ENCODE results near the gene NTM.

The NTM gene

GRCh38 chr11:131510662-131511061 lies 140.2 kb downstream of the NTM start:
- no peak for DNase-seq

GRCh38 chr11:131511794-131512193 lies 141.4 kb downstream of the NTM start:
- DNase-seq = peak in 1 of 2 donors; percentile 2

- no peak for DNase-seq
Measured at GRCh38 chr11:131512228-131512627, 141.8 kb downstream of the NTM start.

GRCh38 chr11:131514062-131514461 lies 143.6 kb downstream of the NTM start:
- no peak for DNase-seq

- no peak for DNase-seq
Measured at GRCh38 chr11:131518305-131518838, 148.0 kb downstream of the NTM start.

- DNase-seq = no peak
Measured at GRCh38 chr11:131522851-131523250, 152.4 kb downstream of the NTM start.

- DNase-seq = no peak
Measured at GRCh38 chr11:131530407-131530806, 160.0 kb downstream of the NTM start.

GRCh38 chr11:131533149-131533548 lies 162.7 kb downstream of the NTM start:
- no peak for DNase-seq

GRCh38 chr11:131533998-131534397 lies 163.6 kb downstream of the NTM start:
- no peak for DNase-seq

GRCh38 chr11:131534611-131535010 lies 164.2 kb downstream of the NTM start:
- no peak for DNase-seq

GRCh38 chr11:131536159-131536558 lies 165.7 kb downstream of the NTM start:
- no peak for DNase-seq

GRCh38 chr11:131537196-131537595 lies 166.8 kb downstream of the NTM start:
- DNase-seq = no peak

- no peak for DNase-seq
Measured at GRCh38 chr11:131537748-131538147, 167.3 kb downstream of the NTM start.

- DNase-seq = no peak
Measured at GRCh38 chr11:131538322-131538721, 167.9 kb downstream of the NTM start.

GRCh38 chr11:131540676-131541075 lies 170.3 kb downstream of the NTM start:
- DNase-seq = no peak

- no peak for DNase-seq
Measured at GRCh38 chr11:131543389-131544025, 173.1 kb downstream of the NTM start.

GRCh38 chr11:131544591-131544990 lies 174.2 kb downstream of the NTM start:
- no peak for DNase-seq

- no peak for DNase-seq
Measured at GRCh38 chr11:131546218-131546895, 175.9 kb downstream of the NTM start.

- DNase-seq = no peak
Measured at GRCh38 chr11:131549099-131549498, 178.7 kb downstream of the NTM start.

- no peak for DNase-seq
Measured at GRCh38 chr11:131549770-131550169, 179.4 kb downstream of the NTM start.

GRCh38 chr11:131560287-131560686 lies 189.9 kb downstream of the NTM start:
- DNase-seq = no peak

- no peak for DNase-seq
Measured at GRCh38 chr11:131561501-131561900, 191.1 kb downstream of the NTM start.

- DNase-seq = no peak
Measured at GRCh38 chr11:131561972-131562371, 191.6 kb downstream of the NTM start.

GRCh38 chr11:131568318-131568717 lies 197.9 kb downstream of the NTM start:
- DNase-seq = no peak

GRCh38 chr11:131571571-131571970 lies 201.2 kb downstream of the NTM start:
- DNase-seq = no peak
